Mesothelial cell of epicardium (in vitro differentiated cells): ENCODE data around the gene ACOT7. TPM values are rescaled to one million over a fixed set of nuclear protein-coding genes. Genes with fewer than 3 reads are reported as not detected.

Experiments
- DNase-seq, 2 experiments: peaks; one replicate each; pipeline ENCODE4 v3.0.0; 2021; ENCODE audit warnings: low spot score in 2 of 2; ENCODE audit not compliant: unreplicated experiment in 2 of 2
- H3K27ac Mint-ChIP-seq: 2 replicates; pipeline ENCODE4 v1.8.0; 2021; ENCODE audit warnings: mixed read lengths
- H3K27me3 Mint-ChIP-seq: 2 replicates; pipeline ENCODE4 v1.8.0; 2021; ENCODE audit warnings: low read depth, mixed read lengths
- H3K36me3 Mint-ChIP-seq: 2 replicates; pipeline ENCODE4 v1.8.0; 2021; ENCODE audit warnings: mixed read lengths
- H3K4me1 Mint-ChIP-seq: 2 replicates; pipeline ENCODE4 v1.8.0; 2021; ENCODE audit warnings: mixed read lengths
- H3K4me3 Mint-ChIP-seq: 2 replicates; pipeline ENCODE4 v1.8.0; 2021; ENCODE audit warnings: mild to moderate bottlenecking, moderate library complexity, mixed read lengths
- H3K9me3 Mint-ChIP-seq: 2 replicates; pipeline ENCODE4 v1.8.0; 2021; ENCODE audit warnings: mixed read lengths
- CTCF ChIP-seq: fragments of 200-600 bp; sonication (generic); IDR thresholded peaks from one replicate; pipeline ENCODE4 v1.5.0; 2021; ENCODE audit warnings: antibody characterized with exemption; ENCODE audit not compliant: unreplicated experiment
- total RNA-seq: library from RNA; stranded (reverse); gene quantifications from 3 replicates; pipeline ENCODE4 v1.2.1, GENCODE V29; 2021

The ACOT7 gene
- total RNA-seq, 1 donor from 2014 or later = 20.3 TPM

GRCh38 chr1:6303397-6304012 lies 90.1 kb downstream of the ACOT7 start:
- H3K4me1 Mint-ChIP-seq = no peaks in the 10 kb centered on the region
- H3K27ac Mint-ChIP-seq = no peak overlapping the region
- H3K9me3 Mint-ChIP-seq = no peaks in the 10 kb centered on the region
- H3K27me3 Mint-ChIP-seq = no peaks in the 10 kb centered on the region
- H3K4me3 Mint-ChIP-seq = no peak overlapping the region
- TF ChIP-seq CTCF = no peak
- H3K36me3 Mint-ChIP-seq = peaks cover 11% of the 10 kb centered on the region
- DNase-seq = no peak

GRCh38 chr1:6302568-6302967 lies 91.0 kb downstream of the ACOT7 start:
- Mint-ChIP-seq H3K27me3 (no peaks in the 10 kb centered on the region), H3K9me3 (no peaks in the 10 kb centered on the region), H3K4me3 (no peak overlapping the region), H3K27ac (no peak overlapping the region), H3K36me3 (peaks cover 11% of the 10 kb centered on the region), H3K4me1 (no peaks in the 10 kb centered on the region)
- no peak for TF ChIP-seq CTCF
- no peak for DNase-seq

- Mint-ChIP-seq H3K27ac (no peak overlapping the region), H3K27me3 (no peaks in the 10 kb centered on the region), H3K36me3 (peaks cover 3% of the 10 kb centered on the region), H3K4me1 (no peaks in the 10 kb centered on the region), H3K4me3 (no peak overlapping the region), H3K9me3 (no peaks in the 10 kb centered on the region)
- TF ChIP-seq CTCF = no peak
- no peak for DNase-seq
These were observed 92.0 kb downstream of the ACOT7 start for GRCh38 chr1:6301526-6301925.

GRCh38 chr1:6300342-6301048 lies 93.1 kb downstream of the ACOT7 start:
- Mint-ChIP-seq H3K4me3 (no peak overlapping the region), H3K27ac (no peak overlapping the region), H3K27me3 (no peaks in the 10 kb centered on the region)

GRCh38 chr1:6299557-6300165 lies 93.9 kb downstream of the ACOT7 start:
- Mint-ChIP-seq H3K27ac (no peak overlapping the region), H3K36me3 (no peaks in the 10 kb centered on the region), H3K4me3 (no peak overlapping the region), H3K27me3 (no peaks in the 10 kb centered on the region), H3K4me1 (no peaks in the 10 kb centered on the region), H3K9me3 (no peaks in the 10 kb centered on the region)
- DNase-seq = no peak
- no peak for TF ChIP-seq CTCF

More at GRCh38 chr1:6300342-6301048, 93.1 kb downstream of the ACOT7 start:
- DNase-seq = no peak
- no peaks in the 10 kb centered on the region for H3K9me3 Mint-ChIP-seq
- no peaks in the 10 kb centered on the region for H3K4me1 Mint-ChIP-seq
- H3K36me3 Mint-ChIP-seq = no peaks in the 10 kb centered on the region
- TF ChIP-seq CTCF = no peak
